BJ (cell line): Measurements from ENCODE around the gene LAP3. TPM values are rescaled to one million over a fixed set of nuclear protein-coding genes. Genes with fewer than 3 reads are reported as not detected.

ENCODE experiments used
- CTCF ChIA-PET: fragments of 350-600 bp; formaldehyde crosslinking; extraction: SDS; loops from one replicate; lab custom pipeline; 2021; ENCODE audit warnings: antibody characterized with exemption, inconsistent platforms; lab: Yijun Ruan, JAX
- POLR2A ChIA-PET: fragments of 300-600 bp; sonication (Branson Sonifier 250); formaldehyde crosslinking; extraction: SDS; loops from one replicate; lab custom pipeline; 2021; ENCODE audit warnings: antibody characterized with exemption; lab: Charles Lee
- DNase-seq: peaks from one replicate; pipeline ENCODE4 v3.0.0-alpha.2; 2011; ENCODE audit warnings: low read depth
- H3K27me3 ChIP-seq: 2 replicates; pipeline ENCODE4 v1.6.0; 2011; ENCODE audit warnings: low read length; ENCODE audit not compliant: control insufficient read depth, insufficient read depth
- H3K36me3 ChIP-seq: 2 replicates; pipeline ENCODE4 v1.5.1; 2011; ENCODE audit warnings: low read length; ENCODE audit not compliant: control insufficient read depth, insufficient read depth
- H3K4me3 ChIP-seq: 2 replicates; pipeline ENCODE4 v1.5.1; 2011; ENCODE audit warnings: low read depth, mild to moderate bottlenecking, control low read depth, low read length
- polyA minus RNA-seq: library from RNA; depleted of rRNA, polyadenylated mRNA; stranded (reverse); fragments of >200 nt; gene quantifications from 2 replicates; pipeline ENCODE4 v1.2.3, GENCODE V29; 2011; rRNA and poly(A)+ RNA removed
- polyA plus RNA-seq: library from polyadenylated mRNA; depleted of rRNA; stranded (reverse); fragments of >200 nt; gene quantifications from 2 replicates; pipeline ENCODE4 v1.2.3, GENCODE V29; 2011; rRNA removed
- TF ChIP-seq, protein P1 (sequence below): IDR thresholded peaks from 2 replicates; pipeline ENCODE4 v1.5.1; 2011; ENCODE audit warnings: low read depth, mild to moderate bottlenecking, control low read depth, inconsistent platforms, low read length, moderate library complexity; ENCODE audit not compliant: insufficient read depth

LAP3 gene
- 42.8 and 52.8 TPM in 2 replicates for polyA plus RNA-seq
- 12.6 and 22.1 TPM in 2 replicates for polyA minus RNA-seq

DNA sequence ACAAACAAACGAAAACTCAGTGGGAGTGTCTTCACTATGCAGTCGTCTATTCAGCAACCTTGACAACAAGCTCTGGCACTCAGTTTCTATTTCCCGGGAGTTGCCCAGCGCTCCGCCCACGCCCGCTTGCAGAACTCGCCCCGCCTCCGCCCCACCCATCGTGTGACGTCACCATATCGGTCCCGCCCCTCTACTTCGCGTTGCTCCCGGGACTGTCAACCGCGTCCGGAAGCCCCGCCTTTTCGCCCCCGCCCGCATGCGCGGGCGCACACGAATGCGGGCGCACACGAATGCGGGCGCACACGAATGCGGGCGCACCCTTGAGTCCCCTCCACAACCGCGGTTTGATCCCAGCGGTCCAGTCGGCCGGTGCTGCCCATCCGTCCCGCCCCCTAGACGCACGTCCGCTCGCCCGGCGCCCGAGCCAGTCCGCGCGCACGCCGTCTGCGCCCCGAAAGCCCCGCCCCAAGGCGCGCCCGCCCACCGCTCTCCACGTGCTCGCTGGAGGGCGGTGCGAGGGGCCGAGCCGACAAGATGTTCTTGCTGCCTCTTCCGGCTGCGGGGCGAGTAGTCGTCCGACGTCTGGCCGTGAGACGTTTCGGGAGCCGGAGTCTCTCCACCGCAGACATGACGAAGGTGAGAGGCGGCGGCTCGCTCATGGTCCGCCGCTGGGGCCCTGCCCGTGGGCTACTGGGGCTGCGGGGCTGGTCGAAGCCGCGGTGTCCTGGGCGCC, at the start of gene LAP3:
Gene LAP3 (plus strand): TSS at position 267 of the 733 bp plus-strand sequence. CDS start 268 bp downstream, at position 535.
- peak; percentile 73 for DNase-seq
- ChIA-PET POLR2A (no interaction called here), CTCF (interaction anchor here (0.6 to 2.2 kb wide), 3 partner anchors 29 to 1154 kb away, joined by 3 to 5 read pairs (median 3); no protein-coding TSS in a partner anchor)
- TF ChIP-seq, protein P1, sequence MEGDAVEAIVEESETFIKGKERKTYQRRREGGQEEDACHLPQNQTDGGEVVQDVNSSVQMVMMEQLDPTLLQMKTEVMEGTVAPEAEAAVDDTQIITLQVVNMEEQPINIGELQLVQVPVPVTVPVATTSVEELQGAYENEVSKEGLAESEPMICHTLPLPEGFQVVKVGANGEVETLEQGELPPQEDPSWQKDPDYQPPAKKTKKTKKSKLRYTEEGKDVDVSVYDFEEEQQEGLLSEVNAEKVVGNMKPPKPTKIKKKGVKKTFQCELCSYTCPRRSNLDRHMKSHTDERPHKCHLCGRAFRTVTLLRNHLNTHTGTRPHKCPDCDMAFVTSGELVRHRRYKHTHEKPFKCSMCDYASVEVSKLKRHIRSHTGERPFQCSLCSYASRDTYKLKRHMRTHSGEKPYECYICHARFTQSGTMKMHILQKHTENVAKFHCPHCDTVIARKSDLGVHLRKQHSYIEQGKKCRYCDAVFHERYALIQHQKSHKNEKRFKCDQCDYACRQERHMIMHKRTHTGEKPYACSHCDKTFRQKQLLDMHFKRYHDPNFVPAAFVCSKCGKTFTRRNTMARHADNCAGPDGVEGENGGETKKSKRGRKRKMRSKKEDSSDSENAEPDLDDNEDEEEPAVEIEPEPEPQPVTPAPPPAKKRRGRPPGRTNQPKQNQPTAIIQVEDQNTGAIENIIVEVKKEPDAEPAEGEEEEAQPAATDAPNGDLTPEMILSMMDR: no peak
- H3K36me3 ChIP-seq: no peaks in the 10 kb centered on the region; the same call in none of the 2 replicates
- peak within 1 kb of the TSS; percentile 86 for H3K4me3 ChIP-seq
- H3K27me3 ChIP-seq: no peaks in the 10 kb centered on the region

DNA sequence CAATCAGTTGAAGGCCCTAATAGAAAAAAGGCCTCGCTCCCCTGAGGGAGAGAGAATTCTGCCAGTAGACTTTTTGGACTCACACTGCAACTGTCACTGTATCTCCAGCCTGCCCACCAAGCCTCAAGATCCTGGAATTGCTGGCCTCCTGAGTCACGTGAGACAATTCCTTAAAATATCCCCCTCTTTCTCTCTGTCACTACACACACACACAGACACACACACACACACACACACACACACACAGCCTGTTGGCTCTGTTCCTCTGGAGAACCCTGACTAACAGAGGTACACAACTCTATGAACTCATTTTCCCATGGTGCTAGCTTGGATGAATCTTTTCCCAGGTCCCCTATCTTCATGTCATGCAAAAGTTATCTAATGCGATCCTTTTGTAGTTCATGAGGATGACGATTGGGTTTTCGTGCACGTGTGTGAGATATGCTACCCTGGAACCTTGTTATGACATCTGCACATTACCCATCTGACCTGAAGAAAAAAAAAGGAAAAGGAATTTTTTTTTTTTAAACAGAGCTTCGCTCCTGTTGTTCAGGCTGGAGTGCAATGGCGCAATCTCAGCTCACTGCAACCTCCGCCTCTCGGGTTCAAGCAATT, 48.3 kb upstream of the LAP3 start:
- TF ChIP-seq, protein P1: no peak
- Histone ChIP-seq H3K27me3 (peaks cover 1% of the 10 kb centered on the region; the same call in 1 of the 2 replicates), H3K36me3 (no peaks in the 10 kb centered on the region), H3K4me3 (no peak overlapping the region)
- ChIA-PET POLR2A (no interaction called here), CTCF (interaction anchor here (0.6 kb wide), 1 partner anchor 17 kb away, joined by 6 read pairs; no protein-coding TSS in a partner anchor)
- no peak for DNase-seq

DNA sequence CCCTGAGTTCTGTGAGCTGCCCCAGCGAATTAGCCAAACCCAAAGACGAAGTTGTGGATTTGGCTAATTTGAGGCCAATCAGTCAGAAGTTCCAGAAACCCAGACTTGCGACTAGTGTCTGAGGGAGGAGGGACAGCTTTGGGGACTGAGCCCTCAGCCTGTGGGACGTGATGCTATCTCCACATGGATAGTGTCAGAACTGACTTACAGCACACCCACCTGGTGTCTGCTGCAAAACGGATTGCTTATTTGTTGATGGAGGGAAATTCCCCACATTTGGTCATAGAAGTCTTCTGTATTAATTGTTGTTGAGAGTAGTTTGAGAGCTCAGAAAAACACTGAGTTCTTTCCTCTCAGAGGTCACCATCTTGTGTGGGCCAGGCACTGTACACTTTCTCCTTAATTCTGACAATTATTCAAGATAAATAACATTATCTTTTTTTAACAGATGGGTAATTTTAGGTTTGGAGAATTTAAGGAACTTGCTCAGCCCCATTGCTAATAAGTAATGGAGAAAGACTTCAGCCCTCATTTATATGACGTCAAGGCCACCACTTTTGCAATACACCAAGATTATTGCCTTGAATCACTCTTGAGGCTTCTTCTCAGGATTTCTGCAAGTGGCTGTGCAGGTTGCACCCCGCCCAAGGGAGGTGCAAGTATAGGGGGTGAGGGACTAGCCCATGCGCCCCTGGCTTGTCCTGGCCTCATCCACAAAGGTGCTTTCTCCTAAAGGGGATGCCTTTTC, 45.3 kb upstream of the LAP3 start:
- no peak overlapping the region for H3K4me3 ChIP-seq
- ChIA-PET POLR2A (no interaction called here), CTCF (interaction anchor here (0.6 to 1.6 kb wide), 2 partner anchors 17 to 648 kb away, joined by 3 to 4 read pairs; no protein-coding TSS in a partner anchor)
- TF ChIP-seq, protein P1: no peak
- H3K27me3 ChIP-seq: peaks cover under 1% of the 10 kb centered on the region; the same call in 1 of the 2 replicates
- no peaks in the 10 kb centered on the region for H3K36me3 ChIP-seq
- no peak for DNase-seq

DNA sequence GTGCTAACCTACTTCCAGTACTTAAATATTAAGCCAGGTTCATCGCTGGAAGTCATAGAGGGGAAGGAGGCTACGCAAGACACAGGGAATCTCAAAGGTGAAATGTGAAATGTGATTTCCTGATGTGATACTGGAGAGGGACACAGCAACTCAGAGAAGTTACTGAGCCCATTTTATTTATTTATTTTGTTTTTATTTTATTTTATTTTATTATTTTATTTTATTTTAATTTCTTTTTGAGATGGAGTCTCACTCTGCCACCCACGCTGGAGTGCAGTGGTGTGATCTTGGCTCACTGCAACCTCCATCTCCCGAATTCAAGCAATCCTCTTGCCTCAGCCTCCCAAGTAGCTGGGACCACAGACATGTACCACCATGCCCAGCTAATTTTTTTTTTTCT, 42.3 kb upstream of the LAP3 start:
- POLR2A ChIA-PET: no interaction called here
- Histone ChIP-seq H3K27me3 (no peaks in the 10 kb centered on the region), H3K4me3 (no peak overlapping the region), H3K36me3 (no peaks in the 10 kb centered on the region)
- TF ChIP-seq, protein P1: no peak
- CTCF ChIA-PET: interaction anchor here (0.9 kb wide), 1 partner anchor 19 kb away, joined by 4 read pairs; the partner anchor contains the start of gene CLRN2
- no peak for DNase-seq
